Natural killer cell (primary cell): ENCODE measurements around the gene C14orf132. TPM values are rescaled to one million over a fixed set of nuclear protein-coding genes. Genes with fewer than 3 reads are reported as not detected.

ENCODE experiments used
- ATAC-seq, 3 donors: fragments of 150-1000 bp in 2 of 3; fragments of 200-7000 bp in 1 of 3; cut with Tn5 transposase; 1 replicate in 1 of 3; 2 replicates in 2 of 3; pipeline ENCODE4 v1.10.0; 2021; ENCODE audit warnings: mild to moderate bottlenecking in 2 of 3, moderate library complexity in 2 of 3
- DNase-seq, 2 donors: peaks; one replicate each; pipeline versions ENCODE4 v3.0.0 to v3.0.0-alpha.2; 2013 to 2021; ENCODE audit warnings: mixed read lengths in 1 of 2
- H3K27ac ChIP-seq: one replicate; pipeline ENCODE4 v1.5.1; 2013; ENCODE audit warnings: mild to moderate bottlenecking, low read length
- H3K27me3 ChIP-seq: one replicate; pipeline ENCODE4 v1.6.1; 2013; ENCODE audit warnings: low read length; ENCODE audit not compliant: control insufficient read depth, insufficient read depth
- H3K36me3 ChIP-seq: one replicate; pipeline ENCODE4 v1.6.1; 2013; ENCODE audit warnings: low read length; ENCODE audit not compliant: control insufficient read depth, insufficient read depth
- H3K4me1 ChIP-seq: one replicate; pipeline ENCODE4 v1.6.1; 2013; ENCODE audit warnings: low read length; ENCODE audit not compliant: control insufficient read depth, insufficient read depth
- H3K4me3 ChIP-seq: one replicate; pipeline ENCODE4 v1.5.1; 2013; ENCODE audit warnings: low read length
- H3K9me3 ChIP-seq: one replicate; pipeline ENCODE4 v1.6.1; 2013; ENCODE audit warnings: low read length; ENCODE audit not compliant: control insufficient read depth, insufficient read depth
- H3K27ac Mint-ChIP-seq, 2 donors: one replicate each; pipeline ENCODE4 v1.8.0; 2022; ENCODE audit warnings: mild to moderate bottlenecking in 2 of 2, mixed read lengths in 2 of 2, moderate library complexity in 1 of 2
- H3K27me3 Mint-ChIP-seq, 2 donors: one replicate each; pipeline ENCODE4 v1.8.0; 2022; ENCODE audit warnings: low read depth in 2 of 2, mixed read lengths in 2 of 2
- H3K36me3 Mint-ChIP-seq: one replicate; pipeline ENCODE4 v1.8.0; 2022; ENCODE audit warnings: mixed read lengths
- H3K4me1 Mint-ChIP-seq, 2 donors: one replicate each; pipeline ENCODE4 v1.8.0; 2022; ENCODE audit warnings: mixed read lengths in 2 of 2
- H3K4me3 Mint-ChIP-seq: one replicate; pipeline ENCODE4 v1.8.0; 2022; ENCODE audit warnings: mild to moderate bottlenecking, moderate library complexity, mixed read lengths
- H3K9me3 Mint-ChIP-seq, 2 donors: one replicate each; pipeline ENCODE4 v1.8.0; 2022; ENCODE audit warnings: mixed read lengths in 2 of 2
- CTCF ChIP-seq: fragments of 200-600 bp; IDR thresholded peaks from one replicate; pipeline ENCODE4 v1.8.0; 2022; ENCODE audit warnings: antibody characterized with exemption
- WGBS: methylation state at CpG from one replicate; pipeline ENCODE4 v1.1.7; 2013; ENCODE audit warnings: missing lambda C conversion rate; ENCODE audit not compliant: insufficient coverage; 5-methylcytosine and 5-hydroxymethylcytosine counted together
- intact Hi-C: fragments of 100-400 bp; cut with micrococcal nuclease; formaldehyde crosslinking; loops from one replicate; pipeline ENCODE4 v1.14.2; 2022
- total RNA-seq, 4 donors: library from RNA; stranded (reverse); fragments of 120-200 nt in 1 of 4; gene quantifications; one replicate each; pipeline versions ENCODE4 v1.2.3 to v1.2.4, GENCODE V29; 2013 to 2022

The C14orf132 gene
- total RNA-seq, 3 donors from 2014 or later (not counting 1 experiment from before 2014, with no cell fraction given), result 0.07 to 0.23 TPM; not detected in 1

- Mint-ChIP-seq H3K36me3 (no peaks in the 10 kb centered on the region), H3K27ac (no peak overlapping the region), H3K4me1 (no peaks in the 10 kb centered on the region), H3K27me3 (peaks cover 0 to 23% of the 10 kb centered on the region in 2 donors), H3K4me3 (no peak overlapping the region), H3K9me3 (no peaks in the 10 kb centered on the region)
- Histone ChIP-seq H3K27me3 (no peaks in the 10 kb centered on the region), H3K27ac (no peak overlapping the region), H3K4me1 (no peaks in the 10 kb centered on the region), H3K4me3 (no peak overlapping the region), H3K36me3 (no peaks in the 10 kb centered on the region), H3K9me3 (no peaks in the 10 kb centered on the region)
- intact Hi-C loops, result loop anchor here (10.0 kb wide), 1 partner anchor 319 kb away; no protein-coding TSS in a partner anchor
- ATAC-seq (no peak), DNase-seq (no peak)
- no peak for TF ChIP-seq CTCF
- WGBS, result 88% methylated on average over 15 of the region's 15 CpGs
Observed at GRCh38 chr14:96105926-96106441, 66.8 kb downstream of the C14orf132 start.

- H3K27me3 ChIP-seq, result no peaks in the 10 kb centered on the region
- no peak overlapping the region for H3K4me3 ChIP-seq
- Mint-ChIP-seq H3K4me3 (no peak overlapping the region), H3K27me3 (peaks cover 0 to 23% of the 10 kb centered on the region in 2 donors), H3K27ac (no peak overlapping the region), H3K36me3 (no peaks in the 10 kb centered on the region), H3K9me3 (no peaks in the 10 kb centered on the region), H3K4me1 (no peaks in the 10 kb centered on the region)
- intact Hi-C loops, result loop anchor here (10.0 kb wide), 1 partner anchor 318 kb away; no protein-coding TSS in a partner anchor
- no peaks in the 10 kb centered on the region for H3K36me3 ChIP-seq
- TF ChIP-seq CTCF, result no peak
- no peaks in the 10 kb centered on the region for H3K9me3 ChIP-seq
- no peak overlapping the region for H3K27ac ChIP-seq
- no peaks in the 10 kb centered on the region for H3K4me1 ChIP-seq
- no peak for ATAC-seq
- 82% methylated on average over 6 of the region's 6 CpGs for WGBS
- no peak for DNase-seq
Observed at GRCh38 chr14:96106891-96107290, 67.7 kb downstream of the C14orf132 start.

- Mint-ChIP-seq H3K27ac (no peak overlapping the region), H3K27me3 (peaks cover 0 to 23% of the 10 kb centered on the region in 2 donors), H3K9me3 (no peaks in the 10 kb centered on the region), H3K36me3 (no peaks in the 10 kb centered on the region), H3K4me3 (no peak overlapping the region), H3K4me1 (no peaks in the 10 kb centered on the region)
- TF ChIP-seq CTCF, result no peak
- WGBS, result 78% methylated on average over 5 of the region's 5 CpGs
- DNase-seq (no peak), ATAC-seq (no peak)
- no peak overlapping the region for H3K27ac ChIP-seq
- no peaks in the 10 kb centered on the region for H3K36me3 ChIP-seq
- no peaks in the 10 kb centered on the region for H3K4me1 ChIP-seq
- H3K9me3 ChIP-seq, result no peaks in the 10 kb centered on the region
- no peaks in the 10 kb centered on the region for H3K27me3 ChIP-seq
- no peak overlapping the region for H3K4me3 ChIP-seq
- intact Hi-C loops, result loop anchor here (10.0 kb wide), 1 partner anchor 317 kb away; no protein-coding TSS in a partner anchor
Observed at GRCh38 chr14:96108061-96108795, 69.1 kb downstream of the C14orf132 start.
